HFF-Myc (cell line): Measurements from ENCODE around the gene SH3D19.

Source experiments
- DNase-seq: peaks from one replicate; pipeline ENCODE4 v3.0.0-alpha.2; 2011; ENCODE audit warnings: low read depth; ENCODE audit errors: extremely low read depth
- H3K4me3 ChIP-seq: replicated peaks from 2 replicates; pipeline ENCODE4 v1.5.1; 2011; ENCODE audit warnings: low read depth, mild to moderate bottlenecking, control low read depth, low read length
- TF ChIP-seq, protein P1 (sequence below): IDR thresholded peaks from 2 replicates; pipeline ENCODE4 v1.5.1; 2012; ENCODE audit warnings: mild to moderate bottlenecking, low read depth, low read length, control low read depth; ENCODE audit errors: missing control alignments

The SH3D19 gene, protein sequence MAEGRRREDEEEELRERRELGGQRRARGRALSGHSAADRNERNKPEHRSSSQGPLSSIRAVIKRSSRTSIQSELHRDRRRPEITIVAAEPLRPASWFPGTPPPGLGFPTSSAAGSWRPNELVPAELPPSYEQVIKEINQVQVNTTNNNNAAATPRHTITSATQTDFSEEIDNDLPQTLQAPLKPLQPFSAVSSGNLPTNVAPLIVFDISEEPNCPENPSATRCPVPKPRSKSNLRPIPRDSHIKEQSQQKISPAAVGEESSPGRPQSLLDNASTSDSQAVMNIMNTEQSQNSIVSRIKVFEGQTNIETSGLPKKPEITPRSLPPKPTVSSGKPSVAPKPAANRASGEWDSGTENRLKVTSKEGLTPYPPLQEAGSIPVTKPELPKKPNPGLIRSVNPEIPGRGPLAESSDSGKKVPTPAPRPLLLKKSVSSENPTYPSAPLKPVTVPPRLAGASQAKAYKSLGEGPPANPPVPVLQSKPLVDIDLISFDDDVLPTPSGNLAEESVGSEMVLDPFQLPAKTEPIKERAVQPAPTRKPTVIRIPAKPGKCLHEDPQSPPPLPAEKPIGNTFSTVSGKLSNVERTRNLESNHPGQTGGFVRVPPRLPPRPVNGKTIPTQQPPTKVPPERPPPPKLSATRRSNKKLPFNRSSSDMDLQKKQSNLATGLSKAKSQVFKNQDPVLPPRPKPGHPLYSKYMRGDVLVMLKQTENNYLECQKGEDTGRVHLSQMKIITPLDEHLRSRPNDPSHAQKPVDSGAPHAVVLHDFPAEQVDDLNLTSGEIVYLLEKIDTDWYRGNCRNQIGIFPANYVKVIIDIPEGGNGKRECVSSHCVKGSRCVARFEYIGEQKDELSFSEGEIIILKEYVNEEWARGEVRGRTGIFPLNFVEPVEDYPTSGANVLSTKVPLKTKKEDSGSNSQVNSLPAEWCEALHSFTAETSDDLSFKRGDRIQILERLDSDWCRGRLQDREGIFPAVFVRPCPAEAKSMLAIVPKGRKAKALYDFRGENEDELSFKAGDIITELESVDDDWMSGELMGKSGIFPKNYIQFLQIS

DNA sequence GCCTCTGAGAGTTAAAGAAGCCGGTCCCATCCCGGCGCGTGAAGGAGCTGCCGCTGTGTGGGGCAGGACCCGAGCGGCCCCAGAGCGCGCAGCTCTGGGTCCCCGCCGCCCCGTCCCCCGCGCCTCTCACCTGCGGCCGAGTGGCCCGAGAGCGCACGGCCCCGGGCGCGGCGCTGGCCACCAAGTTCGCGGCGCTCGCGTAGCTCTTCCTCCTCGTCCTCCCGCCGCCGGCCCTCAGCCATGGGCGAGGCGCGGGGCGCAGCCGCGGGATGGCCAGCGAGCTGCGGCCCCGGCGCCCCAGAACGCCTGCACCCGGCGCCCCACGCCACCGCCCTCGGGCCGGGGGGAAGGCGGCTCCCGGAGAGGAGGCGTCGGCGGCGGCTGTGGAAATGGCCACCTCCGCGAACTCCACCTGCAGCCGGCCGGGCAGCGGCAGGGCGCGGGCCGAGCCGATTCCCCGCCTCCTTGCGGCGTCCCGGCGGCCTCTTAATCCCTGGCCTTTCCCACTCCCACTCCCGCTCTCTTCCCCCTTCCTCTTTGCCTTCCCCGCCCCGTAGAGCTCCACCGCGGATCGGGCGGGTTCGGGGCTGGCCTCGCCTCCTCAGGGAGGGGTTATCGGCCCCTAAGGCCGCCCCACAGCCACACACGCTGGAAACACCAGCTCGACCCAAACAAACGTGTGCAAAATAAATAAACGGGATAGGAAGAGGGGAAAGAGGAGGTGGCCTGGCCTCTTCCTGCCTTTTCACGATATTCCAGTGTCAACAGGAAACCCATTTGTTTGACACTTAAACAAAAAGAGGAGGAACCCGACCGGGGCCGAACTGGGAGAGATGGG lies at the start of gene SH3D19:
SH3D19 (minus strand) TSS at position 495 of the 838 bp plus-strand sequence; CDS start at position 242, 253 bp downstream.
- H3K4me3 ChIP-seq = peak within 1 kb of the TSS; percentile 51
- no peak for DNase-seq
- TF ChIP-seq, protein P1, sequence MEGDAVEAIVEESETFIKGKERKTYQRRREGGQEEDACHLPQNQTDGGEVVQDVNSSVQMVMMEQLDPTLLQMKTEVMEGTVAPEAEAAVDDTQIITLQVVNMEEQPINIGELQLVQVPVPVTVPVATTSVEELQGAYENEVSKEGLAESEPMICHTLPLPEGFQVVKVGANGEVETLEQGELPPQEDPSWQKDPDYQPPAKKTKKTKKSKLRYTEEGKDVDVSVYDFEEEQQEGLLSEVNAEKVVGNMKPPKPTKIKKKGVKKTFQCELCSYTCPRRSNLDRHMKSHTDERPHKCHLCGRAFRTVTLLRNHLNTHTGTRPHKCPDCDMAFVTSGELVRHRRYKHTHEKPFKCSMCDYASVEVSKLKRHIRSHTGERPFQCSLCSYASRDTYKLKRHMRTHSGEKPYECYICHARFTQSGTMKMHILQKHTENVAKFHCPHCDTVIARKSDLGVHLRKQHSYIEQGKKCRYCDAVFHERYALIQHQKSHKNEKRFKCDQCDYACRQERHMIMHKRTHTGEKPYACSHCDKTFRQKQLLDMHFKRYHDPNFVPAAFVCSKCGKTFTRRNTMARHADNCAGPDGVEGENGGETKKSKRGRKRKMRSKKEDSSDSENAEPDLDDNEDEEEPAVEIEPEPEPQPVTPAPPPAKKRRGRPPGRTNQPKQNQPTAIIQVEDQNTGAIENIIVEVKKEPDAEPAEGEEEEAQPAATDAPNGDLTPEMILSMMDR = no peak

DNA sequence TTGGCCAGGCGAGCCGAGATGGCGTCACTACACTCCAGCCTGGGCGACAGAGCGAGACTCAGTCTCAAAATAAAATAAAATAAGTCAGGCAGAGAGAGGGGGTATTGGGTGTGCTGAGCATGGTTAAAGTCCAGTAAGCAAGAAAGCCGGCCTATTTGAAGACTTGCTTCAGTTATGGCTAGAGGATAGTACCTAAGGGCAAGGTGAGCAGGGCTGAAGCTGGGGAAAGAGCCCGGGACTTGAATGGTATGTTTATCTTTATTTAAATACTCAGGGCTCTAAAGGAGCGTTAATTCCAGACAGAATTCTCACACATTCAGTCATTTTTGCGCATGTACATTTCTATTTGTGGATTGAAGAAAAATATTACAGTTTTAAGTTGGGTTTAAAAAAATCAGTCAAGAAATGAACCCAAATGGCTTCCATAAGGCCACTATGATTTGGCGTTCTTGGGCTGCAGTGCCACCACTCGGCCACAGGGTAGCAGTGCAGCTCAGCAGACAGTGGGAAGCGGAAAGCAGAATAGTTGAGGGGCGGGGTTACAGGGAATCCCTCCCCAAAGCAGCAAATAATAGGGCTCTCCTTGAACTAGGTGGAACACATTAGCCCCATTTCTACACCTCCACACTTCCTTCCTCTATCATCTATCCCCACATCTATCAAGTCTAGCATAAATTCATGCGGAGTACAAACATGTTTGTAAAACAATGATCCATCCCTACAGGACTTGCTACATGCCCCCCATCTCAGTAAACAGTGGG lies 37.2 kb upstream of the SH3D19 start:
- peak; percentile 57 for DNase-seq
- no peak overlapping the region for H3K4me3 ChIP-seq
- TF ChIP-seq, protein P1 = peak; percentile 98

DNA sequence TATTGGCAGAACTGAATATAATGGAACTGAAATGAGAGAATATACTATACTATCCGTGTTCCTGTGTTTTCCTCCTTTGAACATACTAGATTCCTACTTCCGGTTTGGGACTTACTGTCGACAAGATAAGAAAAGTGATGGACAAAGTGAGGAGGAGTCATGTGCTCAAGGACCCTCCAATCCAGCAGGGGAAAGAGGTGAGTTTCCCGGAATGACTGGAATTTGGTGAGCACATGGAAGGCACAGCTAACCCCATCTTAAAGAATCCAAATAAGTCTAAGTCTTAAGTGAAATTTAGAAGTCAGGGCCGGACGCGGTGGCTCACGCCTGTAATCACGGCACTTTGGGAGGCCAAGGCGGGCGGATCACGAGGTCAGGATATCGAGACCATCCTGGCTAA lies 36.6 kb upstream of the SH3D19 start:
- TF ChIP-seq, protein P1 = no peak
- no peak overlapping the region for H3K4me3 ChIP-seq
- no peak for DNase-seq

DNA sequence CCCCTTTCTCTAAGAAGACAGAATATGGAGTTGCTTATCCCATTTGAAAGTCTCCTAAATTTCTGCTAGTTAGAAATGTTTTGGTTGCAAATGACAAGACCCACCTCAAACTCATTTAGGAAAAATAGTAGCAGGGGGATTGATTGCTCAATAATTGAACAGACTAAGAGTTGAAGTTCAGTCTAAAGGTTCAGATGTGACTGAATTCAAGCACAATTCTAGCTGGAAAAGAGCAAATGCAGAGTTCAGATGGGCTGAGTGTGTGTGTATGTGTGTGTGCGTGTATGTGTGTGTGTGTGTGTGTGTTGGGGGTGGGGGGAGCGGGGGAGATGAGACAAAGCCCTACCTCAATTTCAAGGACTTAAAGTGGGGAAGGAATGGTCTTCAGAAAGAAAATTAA lies 35.7 kb upstream of the SH3D19 start:
- no peak for DNase-seq
- no peak overlapping the region for H3K4me3 ChIP-seq
- TF ChIP-seq, protein P1 = no peak

DNA sequence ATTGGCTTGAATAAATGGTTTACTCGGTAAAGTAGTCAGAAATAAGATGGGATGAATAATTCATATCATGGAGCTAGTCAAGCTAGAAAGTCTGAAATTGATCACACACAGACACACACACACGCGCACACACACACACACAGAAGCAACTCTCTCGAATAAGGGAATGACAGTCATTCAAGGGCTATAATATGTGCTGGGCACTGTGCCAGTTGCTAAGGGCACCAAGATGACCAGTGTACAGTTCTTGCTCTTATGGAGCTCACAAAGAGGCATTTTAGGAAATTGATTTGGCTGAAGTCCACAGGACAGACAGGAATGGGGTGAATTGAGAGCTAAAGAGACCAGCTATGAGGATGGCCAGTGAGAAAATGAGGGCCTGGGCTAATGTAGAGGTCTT lies 34.2 kb upstream of the SH3D19 start:
- no peak overlapping the region for H3K4me3 ChIP-seq
- TF ChIP-seq, protein P1 = no peak
- no peak for DNase-seq
